ENCODE results near the gene MAGI1.

Gene MAGI1

GRCh38 chr3:65596571-65597225 is 442.0 kb downstream of the MAGI1 start:
- TF ChIP-seq GATA3 (IDR thresholded peaks at IDR 0.05; ENCODE audit: low read depth, low read length), result no peak
- TF ChIP-seq GATA2 (IDR thresholded peaks at IDR 0.05; ENCODE audit: low read depth, low read length), result no peak

- TF ChIP-seq GATA2 (IDR thresholded peaks at IDR 0.05; ENCODE audit: low read depth, low read length), result no peak
- no peak for TF ChIP-seq GATA3 (IDR thresholded peaks at IDR 0.05; ENCODE audit: low read depth, low read length)
These were observed 442.8 kb downstream of the MAGI1 start for GRCh38 chr3:65596029-65596300.

GRCh38 chr3:65595222-65596028 is 443.3 kb downstream of the MAGI1 start:
- TF ChIP-seq GATA3 (IDR thresholded peaks at IDR 0.05; ENCODE audit: low read depth, low read length) (no peak), GATA2 (IDR thresholded peaks at IDR 0.05; ENCODE audit: low read depth, low read length) (no peak)

- peak; percentile 94 for TF ChIP-seq GATA3 (IDR thresholded peaks at IDR 0.05; ENCODE audit: low read depth, low read length)
- peak; percentile 88 for TF ChIP-seq GATA2 (IDR thresholded peaks at IDR 0.05; ENCODE audit: low read depth, low read length)
These were observed 444.7 kb downstream of the MAGI1 start for GRCh38 chr3:65593780-65594752.

GRCh38 chr3:65591313-65591712 is 447.4 kb downstream of the MAGI1 start:
- TF ChIP-seq GATA2 (IDR thresholded peaks at IDR 0.05; ENCODE audit: low read depth, low read length) (no peak), GATA3 (IDR thresholded peaks at IDR 0.05; ENCODE audit: low read depth, low read length) (no peak)

- TF ChIP-seq GATA2 (IDR thresholded peaks at IDR 0.05; ENCODE audit: low read depth, low read length) (no peak), GATA3 (IDR thresholded peaks at IDR 0.05; ENCODE audit: low read depth, low read length) (no peak)
These were observed 449.8 kb downstream of the MAGI1 start for GRCh38 chr3:65588884-65589283.

GRCh38 chr3:65587650-65588439 is 450.9 kb downstream of the MAGI1 start:
- TF ChIP-seq GATA3 (IDR thresholded peaks at IDR 0.05; ENCODE audit: low read depth, low read length) (no peak), GATA2 (IDR thresholded peaks at IDR 0.05; ENCODE audit: low read depth, low read length) (no peak)

- no peak for TF ChIP-seq GATA3 (IDR thresholded peaks at IDR 0.05; ENCODE audit: low read depth, low read length)
- TF ChIP-seq GATA2 (IDR thresholded peaks at IDR 0.05; ENCODE audit: low read depth, low read length), result no peak
These were observed 453.8 kb downstream of the MAGI1 start for GRCh38 chr3:65584913-65585312.

- TF ChIP-seq GATA3 (IDR thresholded peaks at IDR 0.05; ENCODE audit: low read depth, low read length) (no peak), GATA2 (IDR thresholded peaks at IDR 0.05; ENCODE audit: low read depth, low read length) (no peak)
These were observed 454.7 kb downstream of the MAGI1 start for GRCh38 chr3:65584002-65584401.

- no peak for TF ChIP-seq GATA2 (IDR thresholded peaks at IDR 0.05; ENCODE audit: low read depth, low read length)
- no peak for TF ChIP-seq GATA3 (IDR thresholded peaks at IDR 0.05; ENCODE audit: low read depth, low read length)
These were observed 455.5 kb downstream of the MAGI1 start for GRCh38 chr3:65583188-65583587.

GRCh38 chr3:65582012-65582717 is 456.6 kb downstream of the MAGI1 start:
- no peak for TF ChIP-seq GATA2 (IDR thresholded peaks at IDR 0.05; ENCODE audit: low read depth, low read length)

GRCh38 chr3:65581313-65581712 is 457.4 kb downstream of the MAGI1 start:
- TF ChIP-seq GATA2 (IDR thresholded peaks at IDR 0.05; ENCODE audit: low read depth, low read length) (no peak), GATA3 (IDR thresholded peaks at IDR 0.05; ENCODE audit: low read depth, low read length) (no peak)

GRCh38 chr3:65578861-65579260 is 459.9 kb downstream of the MAGI1 start:
- TF ChIP-seq GATA2 (IDR thresholded peaks at IDR 0.05; ENCODE audit: low read depth, low read length) (no peak), GATA3 (IDR thresholded peaks at IDR 0.05; ENCODE audit: low read depth, low read length) (no peak)

All from SH-SY5Y (cell line).